Liver (tissue), 9 donors: ENCODE data around the gene RYR1. TPM values are rescaled to one million over a fixed set of nuclear protein-coding genes. Genes with fewer than 3 reads are reported as not detected.

Experiments used
- DNase-seq: peaks from one replicate; pipeline ENCODE4 v3.0.0-alpha.2; 2017; ENCODE audit warnings: low spot score
- H3K27ac ChIP-seq, 2 donors: one replicate each; pipeline ENCODE4 v1.7.0; 2013; ENCODE audit warnings: inconsistent platforms in 2 of 2, low read length in 2 of 2, control low read depth in 1 of 2, low read depth in 1 of 2, mild to moderate bottlenecking in 1 of 2
- H3K27me3 ChIP-seq, 4 donors: one replicate each; pipeline versions ENCODE4 v1.6.1 to v1.7.0; 2013; ENCODE audit warnings: low read length in 3 of 4, inconsistent platforms in 1 of 4, mild to moderate bottlenecking in 1 of 4, moderate library complexity in 1 of 4; ENCODE audit not compliant: control insufficient read depth in 4 of 4, insufficient read depth in 4 of 4
- H3K36me3 ChIP-seq, 4 donors: one replicate each; pipeline versions ENCODE4 v1.6.1 to v1.7.0; 2013; ENCODE audit warnings: low read length in 3 of 4, mild to moderate bottlenecking in 3 of 4, low read depth in 1 of 4, moderate library complexity in 1 of 4; ENCODE audit not compliant: control insufficient read depth in 4 of 4, insufficient read depth in 3 of 4
- H3K4me1 ChIP-seq, 4 donors: one replicate each; pipeline versions ENCODE4 v1.6.1 to v1.7.0; 2013; ENCODE audit warnings: low read length in 3 of 4, mild to moderate bottlenecking in 3 of 4, moderate library complexity in 1 of 4; ENCODE audit not compliant: control insufficient read depth in 4 of 4, insufficient read depth in 4 of 4
- H3K4me3 ChIP-seq, 3 donors: one replicate each; pipeline versions ENCODE4 v1.6.1 to v1.7.0; 2013; ENCODE audit warnings: low read length in 3 of 3, control low read depth in 1 of 3, low read depth in 1 of 3, mild to moderate bottlenecking in 1 of 3
- H3K9ac ChIP-seq, 2 donors: one replicate each; pipeline ENCODE4 v1.7.0; 2013; ENCODE audit warnings: low read length in 2 of 2, mild to moderate bottlenecking in 2 of 2, moderate library complexity in 2 of 2, control low read depth in 1 of 2, low read depth in 1 of 2
- H3K9me3 ChIP-seq, 4 donors: one replicate each; pipeline versions ENCODE4 v1.6.1 to v1.7.0; 2013; ENCODE audit warnings: low read length in 3 of 4; ENCODE audit not compliant: control insufficient read depth in 4 of 4
- EGR1 ChIP-seq, 2 donors: IDR thresholded peaks; 2 replicates each; pipeline ENCODE4 v1.6.1; 2016 to 2018; ENCODE audit warnings: antibody characterized with exemption in 2 of 2, low read depth in 2 of 2
- FOXA1 ChIP-seq: IDR thresholded peaks from 2 replicates; pipeline ENCODE4 v1.6.1; 2016; ENCODE audit warnings: antibody characterized with exemption
- FOXA2 ChIP-seq: IDR thresholded peaks from 2 replicates; pipeline ENCODE4 v1.6.1; 2016; ENCODE audit warnings: antibody characterized with exemption
- GABPA ChIP-seq, 2 donors: IDR thresholded peaks in 1 of 2; conservative IDR thresholded peaks in 1 of 2; 2 replicates each; pipeline ENCODE4 v1.6.1; 2016; ENCODE audit warnings: antibody characterized with exemption in 2 of 2, mild to moderate bottlenecking in 1 of 2, moderate library complexity in 1 of 2
- HNF4A ChIP-seq, 2 donors: conservative IDR thresholded peaks; 2 replicates each; pipeline ENCODE4 v1.6.1; 2016; ENCODE audit warnings: antibody characterized with exemption in 2 of 2, mild to moderate bottlenecking in 2 of 2
- HNF4G ChIP-seq: IDR thresholded peaks from 2 replicates; pipeline ENCODE4 v1.6.1; 2016; ENCODE audit warnings: antibody characterized with exemption
- NR2F2 ChIP-seq: IDR thresholded peaks from 2 replicates; pipeline ENCODE4 v1.6.1; 2016; ENCODE audit warnings: antibody characterized with exemption
- RAD21 ChIP-seq, 2 donors: IDR thresholded peaks; 2 replicates each; pipeline ENCODE4 v1.6.1; 2016; ENCODE audit warnings: antibody characterized with exemption in 2 of 2, mild to moderate bottlenecking in 2 of 2
- RXRA ChIP-seq, 2 donors: IDR thresholded peaks; 2 replicates each; pipeline ENCODE4 v1.6.1; 2017 to 2018; ENCODE audit warnings: antibody characterized with exemption in 2 of 2, mild to moderate bottlenecking in 1 of 2
- SP1 ChIP-seq: IDR thresholded peaks from 2 replicates; pipeline ENCODE4 v1.6.1; 2018; ENCODE audit warnings: antibody characterized with exemption, mild to moderate bottlenecking
- TAF1 ChIP-seq: conservative IDR thresholded peaks from 2 replicates; pipeline ENCODE4 v1.6.1; 2016; ENCODE audit warnings: antibody characterized with exemption, mild to moderate bottlenecking
- YY1 ChIP-seq: IDR thresholded peaks from 2 replicates; pipeline ENCODE4 v1.6.1; 2016; ENCODE audit warnings: antibody characterized with exemption, mild to moderate bottlenecking
- WGBS: extraction: QIAGEN DNeasy Blood & Tissue Kit; methylation state at CpG from one replicate; pipeline ENCODE4 v1.1.7; 2013; 5-methylcytosine and 5-hydroxymethylcytosine counted together
- polyA plus RNA-seq, 2 donors: library from polyadenylated mRNA; stranded (reverse) in 1 of 2; unstranded in 1 of 2; fragments of 200-250 nt in 1 of 2; fragments of >200 nt in 1 of 2; fragmentation: Nextera tagmentation in 1 of 2; extraction: Ambion mirVana in 1 of 2; gene quantifications; one replicate each; pipeline versions ENCODE4 v1.2.1 to v1.2.3, GENCODE V29; 2013 to 2015
- total RNA-seq, 2 donors: library from RNA; depleted of rRNA; stranded (reverse); fragments of >200 nt; gene quantifications; one replicate each; pipeline ENCODE4 v1.2.3, GENCODE V29; 2014
- TF ChIP-seq, protein P1 (sequence below): IDR thresholded peaks from 2 replicates; pipeline ENCODE4 v1.6.1; 2016; ENCODE audit warnings: antibody characterized with exemption
- TF ChIP-seq, protein P2 (sequence below): fragments of 150-350 bp; IDR thresholded peaks from 2 replicates; pipeline ENCODE4 v1.5.1; 2017; ENCODE audit warnings: improper control_type of control experiment, low read depth, low read length; ENCODE audit not compliant: missing input control
- TF ChIP-seq, protein P3 (sequence below): IDR thresholded peaks from 2 replicates; pipeline ENCODE4 v1.6.1; 2016; ENCODE audit warnings: antibody characterized with exemption
- TF ChIP-seq, protein P4 (sequence below): IDR thresholded peaks from 2 replicates; pipeline ENCODE4 v1.6.1; 2016; ENCODE audit warnings: antibody characterized with exemption, mild to moderate bottlenecking
- TF ChIP-seq, protein P5 (sequence below): IDR thresholded peaks from 2 replicates; pipeline ENCODE4 v1.6.1; 2016; ENCODE audit warnings: antibody characterized with exemption
- donor health status: healthy.
- donor health status: healthy.
- donor health status: healthy.
- donor health status: healthy.
- donor health status: healthy.

Gene RYR1
- total and polyA plus RNA-seq, 4 donors, result 0.01 to 0.70 (median 0.29) TPM

DNA sequence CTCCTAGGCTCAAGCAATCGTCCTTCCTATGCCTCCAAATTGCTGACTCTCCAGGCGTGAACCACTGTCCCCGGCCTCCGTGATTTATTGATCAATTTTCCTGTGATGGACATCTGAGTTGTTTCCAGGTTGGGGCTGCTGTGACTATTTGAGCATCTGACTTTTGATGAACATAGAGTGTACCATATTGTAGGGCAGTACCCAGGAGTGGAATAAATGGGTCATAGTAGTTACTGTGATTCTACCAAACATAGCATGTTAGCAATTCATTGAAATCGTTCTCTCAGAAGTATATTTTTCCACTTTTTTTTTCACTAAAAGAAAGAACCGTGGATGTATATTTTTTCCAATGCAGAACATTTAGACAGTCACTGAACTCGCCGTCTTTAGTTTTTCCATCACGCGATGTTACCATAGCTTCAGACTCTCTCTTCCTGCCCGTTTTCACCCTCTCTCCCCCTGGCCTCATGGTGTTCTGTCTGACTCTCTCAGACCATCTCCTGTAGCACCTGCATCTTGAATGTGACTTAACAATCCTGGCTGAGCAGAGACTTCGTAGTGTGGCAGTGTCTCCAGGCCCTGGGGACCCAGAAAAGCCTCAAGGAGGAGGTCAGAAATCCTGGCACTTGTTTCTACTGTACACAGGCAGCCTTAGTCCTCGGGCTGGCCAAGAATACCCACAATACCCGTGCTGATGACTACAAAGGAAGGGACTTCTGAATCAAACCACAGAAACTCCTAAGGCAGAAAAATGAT lies 4.3 kb upstream of the RYR1 start (continued):
- TF ChIP-seq, protein P1, sequence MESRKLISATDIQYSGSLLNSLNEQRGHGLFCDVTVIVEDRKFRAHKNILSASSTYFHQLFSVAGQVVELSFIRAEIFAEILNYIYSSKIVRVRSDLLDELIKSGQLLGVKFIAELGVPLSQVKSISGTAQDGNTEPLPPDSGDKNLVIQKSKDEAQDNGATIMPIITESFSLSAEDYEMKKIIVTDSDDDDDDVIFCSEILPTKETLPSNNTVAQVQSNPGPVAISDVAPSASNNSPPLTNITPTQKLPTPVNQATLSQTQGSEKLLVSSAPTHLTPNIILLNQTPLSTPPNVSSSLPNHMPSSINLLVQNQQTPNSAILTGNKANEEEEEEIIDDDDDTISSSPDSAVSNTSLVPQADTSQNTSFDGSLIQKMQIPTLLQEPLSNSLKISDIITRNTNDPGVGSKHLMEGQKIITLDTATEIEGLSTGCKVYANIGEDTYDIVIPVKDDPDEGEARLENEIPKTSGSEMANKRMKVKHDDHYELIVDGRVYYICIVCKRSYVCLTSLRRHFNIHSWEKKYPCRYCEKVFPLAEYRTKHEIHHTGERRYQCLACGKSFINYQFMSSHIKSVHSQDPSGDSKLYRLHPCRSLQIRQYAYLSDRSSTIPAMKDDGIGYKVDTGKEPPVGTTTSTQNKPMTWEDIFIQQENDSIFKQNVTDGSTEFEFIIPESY, result no peak

DNA sequence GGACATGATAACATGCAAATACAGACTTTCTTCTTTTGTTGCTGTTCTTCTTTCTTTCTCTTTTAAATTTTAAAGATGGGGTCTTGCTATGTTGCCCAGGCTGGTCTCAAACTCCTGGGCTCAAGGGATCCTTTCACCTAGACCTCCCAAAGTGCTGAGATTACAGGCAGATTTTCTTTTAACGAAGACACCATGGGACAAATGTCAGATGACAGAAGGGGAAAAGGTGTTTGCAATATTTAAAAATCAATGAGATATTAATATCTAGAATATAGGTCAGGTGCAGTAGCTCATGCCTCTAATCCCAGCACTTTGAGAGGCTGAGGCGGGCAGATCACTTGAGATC lies 3.7 kb upstream of the RYR1 start:
- 78% methylated on average over 2 of the region's 2 CpGs for WGBS

More for the DNA sequence above, 3.7 kb upstream of the RYR1 start:
- no peaks in the 10 kb centered on the region for H3K36me3 ChIP-seq
- H3K4me1 ChIP-seq, result peaks cover 0 to 2% (median 0%) of the 10 kb centered on the region in 4 donors
- H3K9ac ChIP-seq, result no peak overlapping the region
- no peak overlapping the region for H3K27ac ChIP-seq
- DNase-seq, result no peak
- no peaks in the 10 kb centered on the region for H3K9me3 ChIP-seq
- TF ChIP-seq HNF4G, result no peak
- no peak for TF ChIP-seq RXRA (IDR thresholded peaks at IDR 0.05)
- no peak for TF ChIP-seq HNF4A (conservative IDR thresholded peaks at IDR 0.05)
- TF ChIP-seq, protein P2, sequence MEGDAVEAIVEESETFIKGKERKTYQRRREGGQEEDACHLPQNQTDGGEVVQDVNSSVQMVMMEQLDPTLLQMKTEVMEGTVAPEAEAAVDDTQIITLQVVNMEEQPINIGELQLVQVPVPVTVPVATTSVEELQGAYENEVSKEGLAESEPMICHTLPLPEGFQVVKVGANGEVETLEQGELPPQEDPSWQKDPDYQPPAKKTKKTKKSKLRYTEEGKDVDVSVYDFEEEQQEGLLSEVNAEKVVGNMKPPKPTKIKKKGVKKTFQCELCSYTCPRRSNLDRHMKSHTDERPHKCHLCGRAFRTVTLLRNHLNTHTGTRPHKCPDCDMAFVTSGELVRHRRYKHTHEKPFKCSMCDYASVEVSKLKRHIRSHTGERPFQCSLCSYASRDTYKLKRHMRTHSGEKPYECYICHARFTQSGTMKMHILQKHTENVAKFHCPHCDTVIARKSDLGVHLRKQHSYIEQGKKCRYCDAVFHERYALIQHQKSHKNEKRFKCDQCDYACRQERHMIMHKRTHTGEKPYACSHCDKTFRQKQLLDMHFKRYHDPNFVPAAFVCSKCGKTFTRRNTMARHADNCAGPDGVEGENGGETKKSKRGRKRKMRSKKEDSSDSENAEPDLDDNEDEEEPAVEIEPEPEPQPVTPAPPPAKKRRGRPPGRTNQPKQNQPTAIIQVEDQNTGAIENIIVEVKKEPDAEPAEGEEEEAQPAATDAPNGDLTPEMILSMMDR, result no peak
- no peak for TF ChIP-seq EGR1 (IDR thresholded peaks at IDR 0.05; ENCODE audit: low read depth in 2 of 2)
- no peak for TF ChIP-seq FOXA2
- TF ChIP-seq, protein P3, sequence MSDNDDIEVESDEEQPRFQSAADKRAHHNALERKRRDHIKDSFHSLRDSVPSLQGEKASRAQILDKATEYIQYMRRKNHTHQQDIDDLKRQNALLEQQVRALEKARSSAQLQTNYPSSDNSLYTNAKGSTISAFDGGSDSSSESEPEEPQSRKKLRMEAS, result no peak
- no peak for TF ChIP-seq FOXA1
- TF ChIP-seq, protein P1, result no peak
- no peak for TF ChIP-seq YY1
- TF ChIP-seq, protein P4, sequence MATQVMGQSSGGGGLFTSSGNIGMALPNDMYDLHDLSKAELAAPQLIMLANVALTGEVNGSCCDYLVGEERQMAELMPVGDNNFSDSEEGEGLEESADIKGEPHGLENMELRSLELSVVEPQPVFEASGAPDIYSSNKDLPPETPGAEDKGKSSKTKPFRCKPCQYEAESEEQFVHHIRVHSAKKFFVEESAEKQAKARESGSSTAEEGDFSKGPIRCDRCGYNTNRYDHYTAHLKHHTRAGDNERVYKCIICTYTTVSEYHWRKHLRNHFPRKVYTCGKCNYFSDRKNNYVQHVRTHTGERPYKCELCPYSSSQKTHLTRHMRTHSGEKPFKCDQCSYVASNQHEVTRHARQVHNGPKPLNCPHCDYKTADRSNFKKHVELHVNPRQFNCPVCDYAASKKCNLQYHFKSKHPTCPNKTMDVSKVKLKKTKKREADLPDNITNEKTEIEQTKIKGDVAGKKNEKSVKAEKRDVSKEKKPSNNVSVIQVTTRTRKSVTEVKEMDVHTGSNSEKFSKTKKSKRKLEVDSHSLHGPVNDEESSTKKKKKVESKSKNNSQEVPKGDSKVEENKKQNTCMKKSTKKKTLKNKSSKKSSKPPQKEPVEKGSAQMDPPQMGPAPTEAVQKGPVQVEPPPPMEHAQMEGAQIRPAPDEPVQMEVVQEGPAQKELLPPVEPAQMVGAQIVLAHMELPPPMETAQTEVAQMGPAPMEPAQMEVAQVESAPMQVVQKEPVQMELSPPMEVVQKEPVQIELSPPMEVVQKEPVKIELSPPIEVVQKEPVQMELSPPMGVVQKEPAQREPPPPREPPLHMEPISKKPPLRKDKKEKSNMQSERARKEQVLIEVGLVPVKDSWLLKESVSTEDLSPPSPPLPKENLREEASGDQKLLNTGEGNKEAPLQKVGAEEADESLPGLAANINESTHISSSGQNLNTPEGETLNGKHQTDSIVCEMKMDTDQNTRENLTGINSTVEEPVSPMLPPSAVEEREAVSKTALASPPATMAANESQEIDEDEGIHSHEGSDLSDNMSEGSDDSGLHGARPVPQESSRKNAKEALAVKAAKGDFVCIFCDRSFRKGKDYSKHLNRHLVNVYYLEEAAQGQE, result no peak
- TF ChIP-seq, protein P5, sequence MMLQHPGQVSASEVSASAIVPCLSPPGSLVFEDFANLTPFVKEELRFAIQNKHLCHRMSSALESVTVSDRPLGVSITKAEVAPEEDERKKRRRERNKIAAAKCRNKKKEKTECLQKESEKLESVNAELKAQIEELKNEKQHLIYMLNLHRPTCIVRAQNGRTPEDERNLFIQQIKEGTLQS, result no peak
- no peak for TF ChIP-seq NR2F2
- TF ChIP-seq GABPA (IDR thresholded peaks at IDR 0.05 in 1 of 2, conservative IDR thresholded peaks at IDR 0.05 in 1 of 2), result no peak
- TF ChIP-seq TAF1, result no peak
- no peak for TF ChIP-seq RAD21 (IDR thresholded peaks at IDR 0.05)
- TF ChIP-seq SP1, result no peak
- no peak overlapping the region for H3K4me3 ChIP-seq
- peaks cover 0 to 9% (median 4%) of the 10 kb centered on the region in 4 donors for H3K27me3 ChIP-seq
